A673 (cell line): ENCODE results near the gene CPO. TPM values are rescaled to one million over a fixed set of nuclear protein-coding genes. Genes with fewer than 3 reads are reported as not detected.

Experiments used
- BruUV-seq: library from RNA; stranded (reverse); fragments of 400-500 nt; replicated peaks from 2 replicates; lab custom pipeline; 2021; lab: Mats Ljungman, UMichigan
- CTCF ChIA-PET: fragments of 300-600 bp; sonication (Branson Sonifier 250); formaldehyde crosslinking; loops from one replicate; lab custom pipeline; 2022; ENCODE audit warnings: antibody characterized with exemption; lab: Charles Lee
- POLR2A ChIA-PET: fragments of 300-600 bp; sonication (Branson Sonifier 250); formaldehyde crosslinking; loops from one replicate; lab custom pipeline; 2022; ENCODE audit warnings: antibody characterized with exemption; ENCODE audit not compliant: low non-redundant PET; lab: Charles Lee
- DNase-seq: peaks from one replicate; pipeline ENCODE4 v3.0.0-alpha.2; 2015; ENCODE audit warnings: low spot score
- H3K27ac ChIP-seq: fragments of 200-600 bp; sonication (generic); 2 replicates; pipeline ENCODE4 v1.5.1; 2016; ENCODE audit warnings: mixed run types, low read depth, mild to moderate bottlenecking, mixed read lengths, antibody characterized with exemption, low read length; ENCODE audit not compliant: poor library complexity, severe bottlenecking
- H3K27me3 ChIP-seq: fragments of 200-600 bp; sonication (generic); replicated peaks from 2 replicates; pipeline ENCODE4 v1.6.1; 2017; ENCODE audit warnings: mixed run types, low read depth, mild to moderate bottlenecking, mixed read lengths, antibody characterized with exemption, low read length; ENCODE audit not compliant: insufficient read depth, poor library complexity
- H3K36me3 ChIP-seq: fragments of 200-600 bp; sonication (generic); 2 replicates; pipeline ENCODE4 v1.6.1; 2016; ENCODE audit warnings: mixed run types, mild to moderate bottlenecking, mixed read lengths, antibody characterized with exemption, low read length; ENCODE audit not compliant: insufficient read depth, poor library complexity, severe bottlenecking
- H3K4me1 ChIP-seq: fragments of 200-600 bp; sonication (generic); 2 replicates; pipeline ENCODE4 v1.6.1; 2017; ENCODE audit warnings: mixed run types, mild to moderate bottlenecking, mixed read lengths, antibody characterized with exemption, low read length; ENCODE audit not compliant: insufficient read depth, poor library complexity, severe bottlenecking
- H3K4me3 ChIP-seq: fragments of 200-600 bp; sonication (generic); 2 replicates; pipeline ENCODE4 v1.5.1; 2016; ENCODE audit warnings: low read depth, mixed run types, mild to moderate bottlenecking, mixed read lengths, low read length; ENCODE audit not compliant: poor library complexity, severe bottlenecking
- H3K9me3 ChIP-seq: fragments of 200-600 bp; sonication (generic); 2 replicates; pipeline ENCODE4 v1.6.1; 2016; ENCODE audit warnings: mixed run types, low read depth, mild to moderate bottlenecking, mixed read lengths, antibody characterized with exemption, low read length; ENCODE audit not compliant: poor library complexity, severe bottlenecking
- EZH2 ChIP-seq: fragments of 200-600 bp; sonication (generic); IDR thresholded peaks from 2 replicates; pipeline ENCODE4 v1.6.1; 2017; ENCODE audit warnings: borderline replicate concordance, low read depth, mild to moderate bottlenecking, mixed read lengths, antibody characterized with exemption, low read length; ENCODE audit not compliant: poor library complexity, severe bottlenecking
- intact Hi-C: fragments of 100-400 bp; cut with micrococcal nuclease; formaldehyde crosslinking; loops from one replicate; pipeline ENCODE4 v1.10.0; 2022; ENCODE audit not compliant: unreplicated experiment
- total RNA-seq: library from RNA; stranded (reverse); gene quantifications from 2 replicates; pipeline ENCODE4 v1.2.3, GENCODE V29; 2021
- TF ChIP-seq, protein P1 (sequence below): fragments of 300-800, 200-600 bp; sonication (generic); conservative IDR thresholded peaks from 2 replicates; pipeline ENCODE4 v1.5.1; 2017; ENCODE audit warnings: low read depth, mild to moderate bottlenecking, antibody characterized with exemption, low read length, moderate library complexity, mixed read lengths

The CPO gene
- total RNA-seq, 1 experiment from 2014 or later: not detected

DNA sequence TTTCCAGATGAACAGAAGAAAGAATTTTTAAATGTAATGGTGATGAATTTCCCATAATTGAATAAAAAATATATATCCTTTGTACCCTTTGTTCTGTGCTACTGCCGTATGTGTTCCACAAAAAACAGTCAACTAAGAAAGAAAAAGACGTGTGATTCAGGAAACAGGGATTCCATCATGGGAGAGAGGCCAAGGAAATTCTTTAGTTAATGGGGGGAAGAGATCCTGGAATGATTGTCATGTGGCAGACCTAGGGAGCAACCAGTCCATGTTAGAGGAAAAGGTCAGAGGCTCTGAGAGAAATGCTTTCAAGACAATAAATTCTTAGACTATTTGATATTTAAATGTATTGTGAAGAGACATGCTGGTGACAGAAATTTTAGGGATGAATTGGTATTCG is 76.6 kb downstream of the CPO start:
- H3K27ac ChIP-seq: no peak overlapping the region
- TF ChIP-seq EZH2: no peak
- TF ChIP-seq, protein P1, sequence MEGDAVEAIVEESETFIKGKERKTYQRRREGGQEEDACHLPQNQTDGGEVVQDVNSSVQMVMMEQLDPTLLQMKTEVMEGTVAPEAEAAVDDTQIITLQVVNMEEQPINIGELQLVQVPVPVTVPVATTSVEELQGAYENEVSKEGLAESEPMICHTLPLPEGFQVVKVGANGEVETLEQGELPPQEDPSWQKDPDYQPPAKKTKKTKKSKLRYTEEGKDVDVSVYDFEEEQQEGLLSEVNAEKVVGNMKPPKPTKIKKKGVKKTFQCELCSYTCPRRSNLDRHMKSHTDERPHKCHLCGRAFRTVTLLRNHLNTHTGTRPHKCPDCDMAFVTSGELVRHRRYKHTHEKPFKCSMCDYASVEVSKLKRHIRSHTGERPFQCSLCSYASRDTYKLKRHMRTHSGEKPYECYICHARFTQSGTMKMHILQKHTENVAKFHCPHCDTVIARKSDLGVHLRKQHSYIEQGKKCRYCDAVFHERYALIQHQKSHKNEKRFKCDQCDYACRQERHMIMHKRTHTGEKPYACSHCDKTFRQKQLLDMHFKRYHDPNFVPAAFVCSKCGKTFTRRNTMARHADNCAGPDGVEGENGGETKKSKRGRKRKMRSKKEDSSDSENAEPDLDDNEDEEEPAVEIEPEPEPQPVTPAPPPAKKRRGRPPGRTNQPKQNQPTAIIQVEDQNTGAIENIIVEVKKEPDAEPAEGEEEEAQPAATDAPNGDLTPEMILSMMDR: no peak
- ChIA-PET CTCF (no interaction called here), POLR2A (no interaction called here)
- H3K4me1 ChIP-seq: no peaks in the 10 kb centered on the region
- no peaks in the 10 kb centered on the region for H3K27me3 ChIP-seq
- no peak for DNase-seq
- no peak overlapping the region for H3K4me3 ChIP-seq
- BruUV-seq: no TSS peak
- no peaks in the 10 kb centered on the region for H3K9me3 ChIP-seq
- no peaks in the 10 kb centered on the region for H3K36me3 ChIP-seq
- intact Hi-C loops: no loop called here

Other genes starting within 250 kb of the CPO start
- not detected in 2 replicates for gene DYTN, start 221.1 kb upstream of the CPO start, total RNA-seq
- 0.68 and 0.86 TPM in 2 replicates for gene MDH1B, start 174.2 kb upstream of the CPO start, total RNA-seq
- gene FASTKD2, start 173.9 kb upstream of the CPO start, total RNA-seq: 27.3 and 35.4 TPM in 2 replicates
- 15.3 and 16.4 TPM in 2 replicates for gene KLF7, start 226.4 kb downstream of the CPO start, total RNA-seq